ENCODE data around the gene SHISAL2A. TPM values are rescaled to one million over a fixed set of nuclear protein-coding genes. Genes with fewer than 3 reads are reported as not detected.

SHISAL2A gene
- 2.5 TPM for total RNA-seq
- polyA plus RNA-seq (ENCODE audit: insufficient read depth, low read depth, low replicate concordance): not detected
- long read RNA-seq, donor 1, partial matches to known transcripts: 0 of 6 reads
- long read RNA-seq, donor 1, other reads (novel, unspliced or antisense): 6 of 6 reads
- long read RNA-seq, donor 2: 0 reads
- long read RNA-seq, donor 3, partial matches to known transcripts: 0 of 1 reads
- long read RNA-seq, donor 3, other reads (novel, unspliced or antisense): 0 of 1 reads
- long read RNA-seq, donor 4: 0 reads
- long read RNA-seq, donor 5: 0 reads
- long read RNA-seq, donor 6: 0 reads
- long read RNA-seq, donor 7: 0 reads
- long read RNA-seq, donor 8: 0 reads
- long read RNA-seq, donor 9: 0 reads
- long read RNA-seq, donor 10, partial matches to known transcripts: 0 of 2 reads
- long read RNA-seq, donor 10, other reads (novel, unspliced or antisense): 0 of 2 reads

DNA sequence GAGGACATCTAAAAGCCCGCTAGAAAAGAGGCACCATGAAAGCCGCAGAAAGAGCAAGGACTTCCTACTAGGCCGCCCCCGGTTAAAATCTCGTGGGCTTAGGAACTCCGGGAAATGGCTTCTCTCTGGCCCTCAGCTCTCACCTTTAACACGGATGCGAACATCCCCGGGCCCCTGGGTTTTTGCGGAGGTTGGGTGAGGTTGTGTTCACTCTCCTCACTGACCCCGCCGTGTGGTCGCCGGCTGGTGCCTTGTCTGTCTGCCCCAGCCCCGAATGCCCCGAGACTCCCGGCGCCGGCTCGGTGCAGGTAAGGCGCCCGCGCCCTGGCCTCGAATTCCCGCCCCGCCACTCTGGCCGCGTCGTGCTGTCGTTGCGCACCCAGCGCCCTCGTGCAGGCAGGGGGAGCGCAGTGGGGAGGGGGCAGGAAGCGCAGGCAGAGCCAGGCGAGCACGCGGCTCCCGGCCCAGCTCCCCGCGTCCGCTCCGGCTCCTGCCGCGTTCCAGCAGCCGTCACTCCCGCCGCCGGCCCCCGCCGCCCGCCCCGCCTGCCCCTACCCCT, at the start of gene SHISAL2A:
SHISAL2A (plus strand) TSS at position 437 of the 559 bp plus-strand sequence. CDS start 326 bp downstream, outside the sequence.
- Histone ChIP-seq H3K4me1 (ENCODE audit: control insufficient read depth in 2 of 3, insufficient read depth in 2 of 3, low read depth in 1 of 3, low read length in 3 of 3) (peaks cover 0 to 12% (median 0%) of the 10 kb centered on the region in 3 donors), H3K9ac (ENCODE audit: low read length in 3 of 3) (no peak within 1 kb of the TSS), H3K9me3 (ENCODE audit: control insufficient read depth in 2 of 3, insufficient read depth in 1 of 3, low read length in 3 of 3) (peaks cover 0 to 5% (median 0%) of the 10 kb centered on the region in 3 donors), H3K4me3 (ENCODE audit: low read length in 3 of 3) (peak within 1 kb of the TSS in 2 of 3 donors; percentile 33 to 40), H3K36me3 (ENCODE audit: control insufficient read depth in 2 of 3, insufficient read depth in 3 of 3, low read length in 3 of 3) (no peaks in the 10 kb centered on the region), H3K27ac (ENCODE audit: low read depth in 2 of 2, low read length in 2 of 2) (no peak within 1 kb of the TSS), H3K27me3 (ENCODE audit: control insufficient read depth, insufficient read depth, low read length) (peaks cover 6% of the 10 kb centered on the region)
- no peak for FAIRE-seq
- intact Hi-C loops (cut with DNase I): no loop called here
- no peak for TF ChIP-seq CTCF (IDR thresholded peaks at IDR 0.05; ENCODE audit: borderline replicate concordance, extremely low read depth, insufficient read depth)
- peak; percentile 69 to 84 (median 73) for DNase-seq

DNA sequence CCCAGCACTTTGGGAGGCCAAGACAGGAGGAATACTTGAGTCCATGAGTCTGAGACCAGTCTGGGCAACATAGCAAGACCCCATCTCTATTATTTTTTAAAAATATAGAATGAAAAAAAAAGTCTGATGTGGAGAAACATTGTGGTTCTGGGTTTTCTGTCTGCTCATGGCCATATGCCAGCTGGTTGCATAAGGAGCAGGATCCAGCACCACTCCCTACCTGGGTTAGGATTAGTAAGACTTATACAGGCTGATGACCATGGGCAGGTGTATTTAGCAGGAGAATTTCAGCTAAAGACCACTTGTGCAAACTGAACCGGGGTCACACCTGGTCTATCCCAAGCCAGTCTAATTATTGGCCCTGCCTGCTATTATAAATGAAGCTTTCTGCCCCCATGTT, 47.5 kb upstream of the SHISAL2A start:
- Histone ChIP-seq H3K4me1 (ENCODE audit: control insufficient read depth in 2 of 3, insufficient read depth in 2 of 3, low read depth in 1 of 3, low read length in 3 of 3) (no peaks in the 10 kb centered on the region), H3K4me3 (ENCODE audit: low read length in 3 of 3) (no peak overlapping the region), H3K27me3 (ENCODE audit: control insufficient read depth, insufficient read depth, low read length) (no peaks in the 10 kb centered on the region), H3K9ac (ENCODE audit: low read length in 3 of 3) (no peak overlapping the region), H3K9me3 (ENCODE audit: control insufficient read depth in 2 of 3, insufficient read depth in 1 of 3, low read length in 3 of 3) (no peaks in the 10 kb centered on the region), H3K36me3 (ENCODE audit: control insufficient read depth in 2 of 3, insufficient read depth in 3 of 3, low read length in 3 of 3) (no peaks in the 10 kb centered on the region), H3K27ac (ENCODE audit: low read depth in 2 of 2, low read length in 2 of 2) (no peak overlapping the region)
- intact Hi-C loops (cut with DNase I): no loop called here
- TF ChIP-seq CTCF (IDR thresholded peaks at IDR 0.05; ENCODE audit: borderline replicate concordance, extremely low read depth, insufficient read depth): no peak
- no peak for FAIRE-seq
- no peak for DNase-seq

DNA sequence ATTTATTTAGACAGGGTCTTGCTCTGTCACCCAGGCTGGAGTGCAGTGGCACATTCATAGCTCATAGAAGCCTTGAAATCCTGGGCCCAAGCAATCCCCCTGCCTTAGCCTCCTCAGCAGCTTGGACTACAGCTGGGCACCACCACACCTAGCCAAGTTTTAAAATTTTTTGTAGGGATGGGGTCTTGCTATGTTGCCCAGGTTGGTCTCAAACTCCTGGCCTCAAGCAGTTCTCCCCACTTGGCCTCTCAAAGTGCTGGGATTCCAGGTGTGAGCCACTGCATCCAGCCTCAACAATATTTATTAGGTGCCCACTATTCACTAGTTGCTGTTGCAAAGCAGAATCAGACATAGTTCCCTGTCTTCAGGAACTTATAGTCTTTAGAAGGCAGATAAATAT, 44.9 kb upstream of the SHISAL2A start:
- Histone ChIP-seq H3K27me3 (ENCODE audit: control insufficient read depth, insufficient read depth, low read length) (no peaks in the 10 kb centered on the region), H3K9me3 (ENCODE audit: control insufficient read depth in 2 of 3, insufficient read depth in 1 of 3, low read length in 3 of 3) (no peaks in the 10 kb centered on the region), H3K36me3 (ENCODE audit: control insufficient read depth in 2 of 3, insufficient read depth in 3 of 3, low read length in 3 of 3) (no peaks in the 10 kb centered on the region), H3K4me3 (ENCODE audit: low read length in 3 of 3) (no peak overlapping the region), H3K27ac (ENCODE audit: low read depth in 2 of 2, low read length in 2 of 2) (no peak overlapping the region), H3K4me1 (ENCODE audit: control insufficient read depth in 2 of 3, insufficient read depth in 2 of 3, low read depth in 1 of 3, low read length in 3 of 3) (no peaks in the 10 kb centered on the region), H3K9ac (ENCODE audit: low read length in 3 of 3) (no peak overlapping the region)
- intact Hi-C loops (cut with DNase I): no loop called here
- no peak for TF ChIP-seq CTCF (IDR thresholded peaks at IDR 0.05; ENCODE audit: borderline replicate concordance, extremely low read depth, insufficient read depth)
- no peak for DNase-seq
- FAIRE-seq: no peak

All from kidney (tissue), 22 donors.